NCI-H1417 (cell line): ENCODE data around the gene GNA12.
"Not testable (repeated sequence)": the region's sequence is repeated elsewhere in the genome, so short reads cannot be mapped to it uniquely, and the experiment has no call there.

Source experiments
- DNase-seq, 3 experiments: peaks; one replicate each; lab custom pipeline; 2025; lab: John Stamatoyannopoulos, UW

Gene GNA12

GRCh38 chr7:2729031-2729892 is 114.8 kb downstream of the GNA12 start:
- no peak for DNase-seq

GRCh38 chr7:2728316-2729030 is 115.6 kb downstream of the GNA12 start:
- DNase-seq = no peak

DNA sequence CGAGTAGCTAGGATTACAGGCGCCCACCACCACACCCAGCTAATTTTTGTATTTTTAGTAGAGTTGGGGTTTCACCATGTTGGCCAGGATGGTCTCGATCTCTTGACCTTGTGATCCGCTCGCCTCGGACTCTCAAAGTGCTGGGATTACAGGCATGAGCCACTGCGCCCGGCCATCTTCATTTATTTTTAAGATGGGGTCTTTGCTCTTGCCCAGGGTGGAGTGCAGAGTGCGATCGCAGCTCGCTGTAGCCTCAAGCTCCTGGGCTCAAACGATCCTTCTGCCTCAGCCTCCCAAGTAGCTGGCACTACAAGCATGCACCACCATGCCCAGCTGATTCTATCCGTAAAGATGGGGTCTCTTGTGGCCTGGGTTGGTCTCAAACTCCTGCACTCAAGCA is 116.9 kb downstream of the GNA12 start:
- not testable (repeated sequence) for DNase-seq

DNA sequence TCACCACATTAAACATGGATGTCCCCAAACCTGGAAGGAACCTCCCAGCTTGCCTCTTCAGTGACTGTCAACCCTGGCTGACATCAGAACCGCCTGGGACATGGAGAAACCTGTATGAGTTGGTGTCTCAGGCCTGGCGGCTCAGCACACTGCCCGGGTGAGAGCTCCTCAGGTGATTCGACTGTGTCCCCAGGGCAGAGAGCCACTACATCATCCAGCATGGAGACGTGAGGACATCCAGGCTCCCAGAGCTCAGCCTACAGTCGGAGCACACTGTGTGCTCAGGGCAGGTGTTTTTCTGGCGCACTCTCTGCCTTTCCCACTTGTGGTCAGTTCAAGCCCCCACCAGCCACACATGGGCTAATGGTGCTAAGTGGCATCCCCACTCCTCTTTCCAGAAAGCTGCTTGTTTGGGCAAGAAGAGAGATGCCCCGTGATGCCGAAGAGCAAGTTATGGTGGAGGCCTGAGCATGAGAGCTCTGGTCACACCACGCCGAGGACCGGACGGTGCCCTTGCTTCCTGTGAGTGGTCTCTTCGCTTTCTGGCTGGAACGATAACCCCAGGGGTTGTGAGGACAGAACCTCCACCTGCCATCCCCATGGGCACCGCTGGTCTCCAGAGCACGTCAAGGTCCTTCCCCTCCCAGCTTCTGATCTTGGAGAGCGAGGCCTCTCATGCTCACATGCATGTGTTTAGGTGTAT is 117.6 kb downstream of the GNA12 start:
- DNase-seq = no peak

GRCh38 chr7:2725178-2726105 is 118.7 kb downstream of the GNA12 start:
- no peak for DNase-seq

DNA sequence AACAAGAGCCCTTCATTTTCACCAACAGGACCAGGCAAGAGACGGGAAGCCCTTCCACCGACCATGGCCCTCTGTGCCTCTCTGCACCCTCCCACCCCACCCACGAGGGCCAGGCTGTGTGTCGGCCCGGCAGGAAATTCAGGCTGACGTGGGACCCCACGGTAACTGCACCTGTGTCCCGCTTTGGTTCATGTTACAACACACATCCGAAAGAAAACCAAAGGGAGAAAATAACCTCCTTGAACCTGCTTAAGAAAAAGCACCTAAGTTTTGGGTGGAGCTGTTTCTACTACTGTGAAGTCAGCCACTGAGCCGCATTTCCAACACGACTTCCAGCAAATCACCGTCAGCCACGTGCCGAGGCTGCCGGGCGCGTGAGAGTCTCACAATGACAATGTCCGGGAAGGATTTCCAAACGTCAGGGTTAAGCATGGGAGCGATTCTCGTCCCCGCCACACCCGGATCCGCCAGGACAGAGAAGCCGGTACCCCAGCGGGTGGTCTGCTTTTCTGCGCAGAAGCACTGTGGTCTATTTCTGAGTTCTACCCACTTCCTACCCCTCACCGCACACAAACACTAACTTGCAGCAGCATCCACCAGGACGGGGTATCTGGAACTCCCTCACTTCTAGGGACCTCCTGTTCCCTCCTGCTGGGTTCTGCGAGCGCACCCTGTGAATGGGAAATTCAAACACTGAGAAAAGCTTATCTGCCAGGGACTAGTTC is 119.5 kb downstream of the GNA12 start:
- no peak for DNase-seq

DNA sequence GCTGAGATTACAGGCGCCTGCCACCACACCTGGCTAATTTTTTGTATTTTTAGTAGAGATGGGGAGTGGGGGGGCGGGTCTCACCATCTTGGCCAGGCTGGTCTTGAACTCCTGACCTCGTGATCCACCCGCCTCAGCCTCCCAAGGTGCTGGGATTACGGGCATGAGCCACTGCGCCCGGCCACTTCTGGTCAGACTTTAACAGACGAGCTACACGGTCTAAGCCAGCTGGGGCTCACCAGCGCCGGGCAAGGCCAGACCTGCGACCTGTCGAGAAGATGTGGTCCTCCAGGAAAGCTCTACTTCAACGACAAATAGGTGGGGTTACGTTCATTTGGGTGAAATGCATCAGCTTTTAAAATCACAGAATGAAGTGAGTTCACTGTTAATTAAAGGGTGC is 120.1 kb downstream of the GNA12 start:
- not testable (repeated sequence) for DNase-seq

GRCh38 chr7:2723138-2723850 is 120.8 kb downstream of the GNA12 start:
- no peak for DNase-seq

DNA sequence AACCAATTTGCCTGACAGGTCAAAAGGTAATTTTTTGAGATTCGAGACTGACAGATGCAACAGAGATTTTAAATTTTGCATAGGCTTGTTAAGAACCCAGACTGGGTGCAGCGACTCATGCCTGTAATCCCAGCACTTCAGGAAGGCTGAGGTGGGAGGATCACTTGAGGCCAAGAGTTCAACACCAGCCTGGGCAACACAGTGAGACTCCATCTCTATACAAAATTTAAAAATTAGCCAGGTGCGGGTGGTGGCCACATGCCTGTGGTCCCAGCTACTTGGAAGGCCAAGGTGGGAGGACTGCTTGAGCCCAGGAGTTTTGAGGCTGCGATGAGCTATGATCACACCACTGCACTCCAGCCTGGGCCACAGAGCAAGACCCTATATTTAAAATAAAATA is 121.5 kb downstream of the GNA12 start:
- DNase-seq = no peak

- no peak for DNase-seq
These were observed 122.3 kb downstream of the GNA12 start for GRCh38 chr7:2721842-2722241.

DNA sequence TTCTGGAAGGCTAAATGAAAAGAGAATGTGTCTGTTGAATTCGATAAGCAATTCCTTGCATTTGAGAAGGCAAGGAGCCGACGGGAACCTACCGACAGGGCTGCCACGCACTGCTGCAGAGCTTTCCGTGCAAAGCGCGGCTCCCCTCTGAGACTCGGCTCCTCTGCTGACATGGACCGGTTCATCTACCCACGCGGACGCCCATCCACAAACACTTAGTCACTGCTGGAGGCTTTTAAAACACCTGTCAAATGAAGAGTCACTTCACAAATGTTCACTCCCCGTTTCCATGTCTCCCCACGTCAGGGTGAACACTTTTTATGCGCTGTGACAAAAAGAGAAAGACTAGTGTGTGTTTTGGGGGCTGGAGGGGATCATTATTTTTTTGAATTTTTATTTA is 124.1 kb downstream of the GNA12 start:
- peak; percentile 35 to 87 (median 73) for DNase-seq

DNA sequence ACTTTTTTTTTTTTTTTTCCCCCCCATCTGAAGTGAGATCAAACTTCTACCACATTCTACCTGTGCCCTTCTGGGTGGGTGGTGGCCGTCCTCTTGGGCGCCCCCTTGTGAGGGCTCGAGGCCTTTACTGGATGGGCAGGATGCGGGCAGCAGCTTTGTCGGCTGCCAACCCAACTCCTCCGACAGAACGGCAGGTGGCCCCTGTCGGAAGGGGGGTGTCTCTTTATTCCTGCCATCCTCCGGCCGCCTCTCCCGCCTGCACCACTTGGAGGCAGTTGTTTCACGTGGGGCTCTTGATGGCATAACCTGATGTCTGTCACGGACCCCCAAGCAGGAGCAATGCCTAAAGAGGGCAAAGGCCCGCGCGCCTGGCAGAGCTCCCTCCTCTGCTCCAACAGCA is 125.1 kb downstream of the GNA12 start:
- peak in 1 of 3 experiments; percentile 15 for DNase-seq

GRCh38 chr7:2718296-2718965 is 125.7 kb downstream of the GNA12 start:
- no peak for DNase-seq

GRCh38 chr7:2717293-2718261 is 126.5 kb downstream of the GNA12 start:
- DNase-seq = peak; percentile 33 to 77 (median 70)

DNA sequence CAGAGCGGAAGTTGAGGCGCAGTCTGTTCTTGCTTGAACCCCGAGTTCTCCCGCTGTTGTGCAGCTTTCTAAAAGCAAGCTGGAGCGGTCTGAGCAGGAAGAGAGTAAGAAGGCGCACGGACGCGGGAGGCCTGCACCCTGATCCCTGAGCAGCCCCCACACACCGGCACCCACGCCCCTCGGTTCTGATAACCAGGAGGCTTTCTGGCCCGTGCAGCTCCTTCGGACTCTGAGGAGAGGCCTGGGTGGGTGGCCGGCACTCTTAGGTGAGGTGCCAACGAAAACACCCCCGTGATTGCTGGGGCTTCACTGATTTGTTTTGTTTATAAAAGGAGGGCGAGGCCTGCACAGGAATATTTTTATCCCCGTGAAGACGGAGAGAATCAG is 127.2 kb downstream of the GNA12 start:
- no peak for DNase-seq

DNA sequence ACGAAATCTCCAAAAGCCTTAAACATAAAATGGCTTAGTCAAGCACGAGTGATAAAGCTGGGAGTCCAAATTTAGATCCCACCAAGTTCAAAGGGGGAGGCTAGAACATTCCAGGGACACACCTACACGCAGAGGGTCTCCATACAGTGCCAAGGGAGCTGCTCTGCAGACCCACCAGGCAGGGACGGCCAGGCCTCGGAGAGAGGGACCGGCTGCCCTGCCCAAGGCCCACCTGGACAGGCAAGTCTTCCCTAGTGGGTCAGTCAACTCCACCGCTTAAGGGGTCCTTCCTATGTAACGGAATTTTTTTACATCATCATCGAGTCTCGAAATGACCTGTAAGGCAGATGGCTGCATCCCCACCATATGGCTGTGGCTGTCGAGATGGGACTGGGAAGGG is 127.6 kb downstream of the GNA12 start:
- DNase-seq = no peak

GRCh38 chr7:2715341-2716231 is 128.5 kb downstream of the GNA12 start:
- DNase-seq = no peak
